Right lobe of liver (tissue), 4 donors: ENCODE data around the gene PFKFB4.

Experiments used
- CTCF ChIP-seq, 4 donors: fragments of 200-600 bp in 3 of 4; fragments of 450-650 bp in 1 of 4; IDR thresholded peaks; one replicate each; pipeline versions ENCODE4 v1.5.1 to v1.8.0; 2016 to 2022; ENCODE audit warnings: antibody characterized with exemption in 4 of 4, mild to moderate bottlenecking in 2 of 4
- POLR2A ChIP-seq: fragments of 450-650 bp; IDR thresholded peaks from one replicate; pipeline ENCODE4 v1.6.1; 2017; ENCODE audit warnings: antibody characterized with exemption, mild to moderate bottlenecking
- donor health status: DM: no; HTN: no; CAD: no.
- donor health status: DM: no; HTN: no; CAD: no.
- donor health status: DM: no; HTN: yes; CAD: no.

- TF ChIP-seq CTCF (IDR thresholded peaks at IDR 0.05) (no peak), POLR2A (no peak)
Measured at GRCh38 chr3:48584836-48585235, 28.2 kb upstream of the PFKFB4 start.
